Upper lobe of left lung (tissue), 6 donors: ENCODE results near the gene AMBN. TPM values are rescaled to one million over a fixed set of nuclear protein-coding genes. Genes with fewer than 3 reads are reported as not detected.

ENCODE experiments used
- ATAC-seq, 2 donors: fragments of 200-7000 bp; cut with Tn5 transposase; one replicate each; pipeline ENCODE4 v1.9.1; 2022; ENCODE audit warnings: mild to moderate bottlenecking in 2 of 2, moderate library complexity in 2 of 2; ENCODE audit not compliant: low FRiP score in 2 of 2
- DNase-seq, 2 donors: peaks; one replicate each; pipeline ENCODE4 v3.0.0-alpha.2; 2019 to 2020
- H3K27ac ChIP-seq, 4 donors: fragments of 200-600 bp; sonication (generic); one replicate each; pipeline ENCODE4 v1.5.1; 2016 to 2019
- H3K27me3 ChIP-seq, 4 donors: fragments of 200-600 bp; sonication (generic); one replicate each; pipeline ENCODE4 v1.5.1; 2017 to 2019
- H3K36me3 ChIP-seq, 4 donors: fragments of 200-600 bp; sonication (generic); one replicate each; pipeline ENCODE4 v1.5.1; 2016 to 2019
- H3K4me1 ChIP-seq, 4 donors: fragments of 200-600 bp; sonication (generic); one replicate each; pipeline ENCODE4 v1.5.1; 2018 to 2019
- H3K4me3 ChIP-seq, 4 donors: fragments of 200-600 bp; sonication (generic); one replicate each; pipeline ENCODE4 v1.5.1; 2017 to 2019; ENCODE audit warnings: mild to moderate bottlenecking in 2 of 4, moderate library complexity in 1 of 4
- H3K9me3 ChIP-seq, 4 donors: fragments of 200-600 bp; sonication (generic); one replicate each; pipeline ENCODE4 v1.5.1; 2018 to 2019
- CTCF ChIP-seq, 6 experiments: fragments of 450-650 bp in 4 of 6; fragments of 200-600 bp in 2 of 6; sonication (generic) in 2 of 6; IDR thresholded peaks; one replicate each; pipeline ENCODE4 v1.5.1; 2016 to 2019; ENCODE audit warnings: antibody characterized with exemption in 6 of 6
- EP300 ChIP-seq, 4 donors: sonication (generic); formaldehyde crosslinking; IDR thresholded peaks; one replicate each; pipeline ENCODE4 v1.5.1; 2017; ENCODE audit warnings: antibody characterized with exemption in 4 of 4, control low read depth in 2 of 4
- POLR2A ChIP-seq, 4 donors: fragments of 450-650 bp; IDR thresholded peaks; one replicate each; pipeline ENCODE4 v1.5.1; 2016 to 2017; ENCODE audit warnings: antibody characterized with exemption in 4 of 4, mild to moderate bottlenecking in 2 of 4
- POLR2AphosphoS5 ChIP-seq, 2 donors: sonication (generic); formaldehyde crosslinking; IDR thresholded peaks; one replicate each; pipeline ENCODE4 v1.5.1; 2017; ENCODE audit warnings: antibody characterized with exemption in 2 of 2
- WGBS, 2 donors: methylation state at CpG; one replicate each; pipeline ENCODE4 v1.1.5; 2017 to 2018; 5-methylcytosine and 5-hydroxymethylcytosine counted together
- total RNA-seq, 6 donors: library from RNA; depleted of rRNA in 4 of 6; stranded (reverse); fragments of >200 nt in 4 of 6; gene quantifications; one replicate each; pipeline versions ENCODE4 v1.1.0 to v1.2.1, GENCODE V29; 2016 to 2021
- donor health status: DM: no; HTN: no; CAD: no; lungs with moderate emphysema.
- donor health status: DM: no; HTN: yes; CAD: no; lungs with severe emphysema.

AMBN gene
- total RNA-seq, 6 donors from 2014 or later: not detected

- no peaks in the 10 kb centered on the region for H3K36me3 ChIP-seq
- TF ChIP-seq POLR2AphosphoS5 (IDR thresholded peaks at IDR 0.05) (no peak), POLR2A (IDR thresholded peaks at IDR 0.05) (no peak), EP300 (IDR thresholded peaks at IDR 0.05) (no peak), CTCF (IDR thresholded peaks at IDR 0.05) (no peak)
- DNase-seq: no peak
- no peaks in the 10 kb centered on the region for H3K9me3 ChIP-seq
- WGBS, 2 donors: 40 to 49% methylated on average over 4 to 6 of the region's 6 CpGs
- no peak overlapping the region for H3K4me3 ChIP-seq
- no peak overlapping the region for H3K27ac ChIP-seq
- ATAC-seq: no peak
- no peaks in the 10 kb centered on the region for H3K4me1 ChIP-seq
- H3K27me3 ChIP-seq: no peaks in the 10 kb centered on the region
Observed at GRCh38 chr4:70577220-70577927, 14.7 kb upstream of the AMBN start.

- no peak for TF ChIP-seq POLR2A (IDR thresholded peaks at IDR 0.05)
- no peak for TF ChIP-seq POLR2AphosphoS5 (IDR thresholded peaks at IDR 0.05)
- no peak for TF ChIP-seq EP300 (IDR thresholded peaks at IDR 0.05)
- TF ChIP-seq CTCF (IDR thresholded peaks at IDR 0.05): no peak
- no peak overlapping the region for H3K4me3 ChIP-seq
- no peaks in the 10 kb centered on the region for H3K4me1 ChIP-seq
- no peak overlapping the region for H3K27ac ChIP-seq
- H3K36me3 ChIP-seq: no peaks in the 10 kb centered on the region
- 91 to 98% methylated on average over 2 of the region's 2 CpGs for WGBS, 2 donors
- no peaks in the 10 kb centered on the region for H3K27me3 ChIP-seq
- ATAC-seq: no peak
- no peak for DNase-seq
- no peaks in the 10 kb centered on the region for H3K9me3 ChIP-seq
Observed at GRCh38 chr4:70581980-70582379, 10.1 kb upstream of the AMBN start.

GRCh38 chr4:70583952-70584834, 7.9 kb upstream of the AMBN start:
- Histone ChIP-seq H3K4me3 (no peak overlapping the region), H3K4me1 (no peaks in the 10 kb centered on the region), H3K27ac (no peak overlapping the region), H3K9me3 (no peaks in the 10 kb centered on the region), H3K36me3 (no peaks in the 10 kb centered on the region), H3K27me3 (no peaks in the 10 kb centered on the region)
- WGBS, 2 donors: 58 to 63% methylated on average over 9 of the region's 9 CpGs
- DNase-seq (no peak), ATAC-seq (no peak)
- TF ChIP-seq CTCF (IDR thresholded peaks at IDR 0.05) (no peak), POLR2AphosphoS5 (IDR thresholded peaks at IDR 0.05) (no peak), POLR2A (IDR thresholded peaks at IDR 0.05) (no peak), EP300 (IDR thresholded peaks at IDR 0.05) (no peak)

- no peak for DNase-seq
- Histone ChIP-seq H3K36me3 (no peaks in the 10 kb centered on the region), H3K27ac (no peak overlapping the region), H3K4me1 (no peaks in the 10 kb centered on the region), H3K9me3 (no peaks in the 10 kb centered on the region), H3K27me3 (no peaks in the 10 kb centered on the region), H3K4me3 (no peak overlapping the region)
- TF ChIP-seq POLR2AphosphoS5 (IDR thresholded peaks at IDR 0.05): no peak
- TF ChIP-seq CTCF (IDR thresholded peaks at IDR 0.05): no peak
- no peak for TF ChIP-seq EP300 (IDR thresholded peaks at IDR 0.05)
- TF ChIP-seq POLR2A (IDR thresholded peaks at IDR 0.05): no peak
- WGBS, 2 donors: 75 to 89% methylated on average over 2 of the region's 2 CpGs
- ATAC-seq: no peak
Observed at GRCh38 chr4:70586841-70587240, 5.2 kb upstream of the AMBN start.
